ENCODE data around the gene COL6A1.

DNA sequence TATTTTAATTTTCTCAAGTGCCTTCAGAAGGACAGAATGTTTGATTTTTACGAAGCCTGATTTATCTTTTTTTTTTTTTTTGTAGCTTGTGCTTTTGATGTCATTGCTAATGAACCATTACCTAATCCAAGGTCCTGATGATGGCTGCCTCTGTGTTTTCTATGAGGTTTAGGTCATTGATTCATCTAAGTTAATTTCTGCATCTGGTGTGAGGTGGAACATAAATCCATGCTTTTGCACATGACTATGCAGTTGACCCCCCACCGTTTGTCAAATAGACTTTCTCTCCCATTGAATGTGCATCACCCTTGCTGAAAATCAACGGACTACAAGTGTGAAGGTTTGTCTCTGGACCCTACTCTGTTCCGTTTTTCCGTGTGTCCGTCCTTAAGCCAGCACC is 50.5 kb downstream of the COL6A1 start:
- TF ChIP-seq, protein P1, sequence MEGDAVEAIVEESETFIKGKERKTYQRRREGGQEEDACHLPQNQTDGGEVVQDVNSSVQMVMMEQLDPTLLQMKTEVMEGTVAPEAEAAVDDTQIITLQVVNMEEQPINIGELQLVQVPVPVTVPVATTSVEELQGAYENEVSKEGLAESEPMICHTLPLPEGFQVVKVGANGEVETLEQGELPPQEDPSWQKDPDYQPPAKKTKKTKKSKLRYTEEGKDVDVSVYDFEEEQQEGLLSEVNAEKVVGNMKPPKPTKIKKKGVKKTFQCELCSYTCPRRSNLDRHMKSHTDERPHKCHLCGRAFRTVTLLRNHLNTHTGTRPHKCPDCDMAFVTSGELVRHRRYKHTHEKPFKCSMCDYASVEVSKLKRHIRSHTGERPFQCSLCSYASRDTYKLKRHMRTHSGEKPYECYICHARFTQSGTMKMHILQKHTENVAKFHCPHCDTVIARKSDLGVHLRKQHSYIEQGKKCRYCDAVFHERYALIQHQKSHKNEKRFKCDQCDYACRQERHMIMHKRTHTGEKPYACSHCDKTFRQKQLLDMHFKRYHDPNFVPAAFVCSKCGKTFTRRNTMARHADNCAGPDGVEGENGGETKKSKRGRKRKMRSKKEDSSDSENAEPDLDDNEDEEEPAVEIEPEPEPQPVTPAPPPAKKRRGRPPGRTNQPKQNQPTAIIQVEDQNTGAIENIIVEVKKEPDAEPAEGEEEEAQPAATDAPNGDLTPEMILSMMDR (IDR thresholded peaks at IDR 0.05): no peak
- no peak for TF ChIP-seq POLR2A (IDR thresholded peaks at IDR 0.05)
